ENCODE results near the gene CEBPA. TPM values are rescaled to one million over a fixed set of nuclear protein-coding genes. Genes with fewer than 3 reads are reported as not detected.

CEBPA gene
- total and polyA plus RNA-seq, 2 experiments from 2014 or later, result 103 to 151 TPM

DNA sequence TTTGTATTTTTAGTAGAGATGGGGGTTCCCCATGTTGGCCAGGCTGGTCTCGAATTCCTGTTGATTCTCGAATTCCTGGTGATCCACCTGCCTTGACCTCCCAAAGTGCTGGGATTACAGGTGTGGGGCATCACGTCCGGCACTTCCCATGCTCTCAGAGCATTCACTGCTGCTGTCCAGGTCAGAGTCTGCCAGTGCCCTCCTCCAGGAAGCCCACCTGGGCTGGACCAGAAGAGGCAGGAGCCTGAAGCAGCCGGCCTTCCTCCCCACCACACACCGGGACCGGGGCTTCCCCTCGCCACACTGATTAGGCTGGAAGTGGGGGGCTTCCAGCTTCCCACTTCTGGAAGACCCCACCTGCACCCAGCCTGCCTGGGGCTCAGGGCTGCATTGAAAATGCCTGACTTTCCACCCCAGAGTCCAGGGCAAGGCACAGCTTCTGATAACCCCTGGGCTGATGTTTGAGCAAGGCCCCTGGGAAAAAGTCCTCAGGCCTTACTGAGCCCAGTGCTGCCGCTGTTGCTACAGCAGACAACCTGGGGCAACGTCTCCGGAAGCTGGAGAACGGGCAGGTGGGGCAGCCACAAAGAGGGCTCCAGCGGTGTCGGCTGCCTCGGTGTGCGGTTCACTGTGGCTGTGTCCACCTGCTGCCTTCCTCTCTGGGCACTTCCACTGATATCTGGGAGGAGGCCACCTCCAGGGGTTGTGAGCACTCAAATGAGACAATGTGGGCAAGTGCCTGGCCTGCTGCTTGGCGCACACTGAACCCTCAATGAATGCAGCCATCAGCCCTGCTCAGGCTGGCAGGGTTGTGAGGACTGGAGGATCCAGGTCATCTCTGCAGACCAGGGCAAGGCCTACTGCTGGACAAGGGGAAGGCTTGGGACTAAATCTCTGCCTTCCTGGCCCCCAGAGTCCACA is 22.6 kb downstream of the CEBPA start:
- Histone ChIP-seq H3K79me2 (no peaks in the 10 kb centered on the region), H3K27me3 (no peaks in the 10 kb centered on the region), H3K4me3 (no peak overlapping the region), H3K4me1 (ENCODE audit: insufficient read depth) (peaks cover 55% of the 10 kb centered on the region), H3K4me2 (no peak overlapping the region), H2AFZ (no peak overlapping the region), H3K9me2 (replicated peaks; ENCODE audit: insufficient read depth) (no peaks in the 10 kb centered on the region), H3K36me3 (replicated peaks; ENCODE audit: insufficient read depth, low read depth) (no peaks in the 10 kb centered on the region), H3K9me3 (ENCODE audit: low read depth) (no peaks in the 10 kb centered on the region), H3K27ac (peak overlapping the region; percentile 67), H4K20me1 (ENCODE audit: insufficient read depth, poor library complexity, severe bottlenecking) (no peaks in the 10 kb centered on the region)
- no peak for TF ChIP-seq EZH2phosphoT487 (IDR thresholded peaks at IDR 0.05; ENCODE audit: low read depth, severe bottlenecking, unreplicated experiment)
- TF ChIP-seq, protein P1, sequence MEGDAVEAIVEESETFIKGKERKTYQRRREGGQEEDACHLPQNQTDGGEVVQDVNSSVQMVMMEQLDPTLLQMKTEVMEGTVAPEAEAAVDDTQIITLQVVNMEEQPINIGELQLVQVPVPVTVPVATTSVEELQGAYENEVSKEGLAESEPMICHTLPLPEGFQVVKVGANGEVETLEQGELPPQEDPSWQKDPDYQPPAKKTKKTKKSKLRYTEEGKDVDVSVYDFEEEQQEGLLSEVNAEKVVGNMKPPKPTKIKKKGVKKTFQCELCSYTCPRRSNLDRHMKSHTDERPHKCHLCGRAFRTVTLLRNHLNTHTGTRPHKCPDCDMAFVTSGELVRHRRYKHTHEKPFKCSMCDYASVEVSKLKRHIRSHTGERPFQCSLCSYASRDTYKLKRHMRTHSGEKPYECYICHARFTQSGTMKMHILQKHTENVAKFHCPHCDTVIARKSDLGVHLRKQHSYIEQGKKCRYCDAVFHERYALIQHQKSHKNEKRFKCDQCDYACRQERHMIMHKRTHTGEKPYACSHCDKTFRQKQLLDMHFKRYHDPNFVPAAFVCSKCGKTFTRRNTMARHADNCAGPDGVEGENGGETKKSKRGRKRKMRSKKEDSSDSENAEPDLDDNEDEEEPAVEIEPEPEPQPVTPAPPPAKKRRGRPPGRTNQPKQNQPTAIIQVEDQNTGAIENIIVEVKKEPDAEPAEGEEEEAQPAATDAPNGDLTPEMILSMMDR (IDR thresholded peaks at IDR 0.05; ENCODE audit: poor library complexity), result no peak
- TF ChIP-seq EZH2 (IDR thresholded peaks at IDR 0.05; ENCODE audit: borderline replicate concordance), result no peak
- peak; percentile 44 for DNase-seq (ENCODE audit: low spot score)
- WGBS (ENCODE audit: low lambda C conversion rate, missing lambda C conversion rate), result 70% methylated on average over 17 of the region's 17 CpGs

DNA sequence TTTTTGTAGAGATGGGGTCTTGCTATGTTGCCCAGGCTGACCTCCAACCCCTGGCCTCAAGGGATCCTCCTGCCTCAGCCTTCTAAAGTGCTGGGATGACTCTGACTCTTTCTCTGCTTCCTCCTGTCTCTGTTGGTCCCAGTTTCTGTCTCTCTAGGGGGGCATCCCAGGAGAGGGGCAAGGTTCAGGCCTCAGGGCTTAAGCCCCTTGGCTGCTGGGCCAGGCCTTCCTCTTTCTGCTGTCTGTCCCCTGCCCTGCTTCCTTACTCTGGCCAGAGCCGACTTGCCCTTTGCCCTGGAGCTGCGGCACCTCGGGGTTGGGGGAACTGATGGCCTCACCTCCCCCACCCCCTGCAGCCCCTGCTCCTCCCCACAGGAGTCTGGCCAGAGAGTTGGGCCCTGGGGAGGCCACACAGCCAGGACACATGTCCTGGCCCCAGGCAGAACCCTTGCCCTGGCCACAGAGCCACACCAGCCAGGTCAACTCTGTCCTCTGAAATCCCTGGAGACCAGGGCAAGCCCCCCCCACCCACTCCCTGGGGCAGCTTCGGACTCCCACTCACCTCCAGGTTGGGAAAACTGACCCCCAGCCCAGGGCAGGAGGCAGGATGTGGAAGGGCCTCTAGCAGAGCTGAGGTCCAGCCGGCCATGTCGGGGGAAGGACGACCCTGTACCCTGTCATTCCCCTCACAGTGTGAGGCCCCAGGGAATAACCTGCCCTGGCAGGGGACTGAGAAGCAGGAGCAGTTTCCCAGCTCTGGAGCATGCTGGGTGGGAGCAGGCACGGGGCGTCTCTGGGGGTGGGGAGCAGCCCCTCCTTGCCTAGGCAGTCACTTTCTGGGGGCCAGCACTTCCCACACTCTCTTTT is 23.7 kb downstream of the CEBPA start:
- H3K27ac ChIP-seq, result peak overlapping the region; percentile 9
- H3K79me2 ChIP-seq, result no peaks in the 10 kb centered on the region
- no peak overlapping the region for H2AFZ ChIP-seq
- H3K9me3 ChIP-seq (ENCODE audit: low read depth), result no peaks in the 10 kb centered on the region
- 58% methylated on average over 5 of the region's 9 CpGs for WGBS (ENCODE audit: low lambda C conversion rate, missing lambda C conversion rate)
- no peak for DNase-seq (ENCODE audit: low spot score)
- peaks cover 66% of the 10 kb centered on the region for H3K4me1 ChIP-seq (ENCODE audit: insufficient read depth)
- no peaks in the 10 kb centered on the region for H4K20me1 ChIP-seq (ENCODE audit: insufficient read depth, poor library complexity, severe bottlenecking)
- TF ChIP-seq EZH2 (IDR thresholded peaks at IDR 0.05; ENCODE audit: borderline replicate concordance) (no peak), EZH2phosphoT487 (IDR thresholded peaks at IDR 0.05; ENCODE audit: low read depth, severe bottlenecking, unreplicated experiment) (no peak)
- TF ChIP-seq, protein P1 (IDR thresholded peaks at IDR 0.05; ENCODE audit: poor library complexity), result no peak
- H3K27me3 ChIP-seq, result no peaks in the 10 kb centered on the region
- H3K4me3 ChIP-seq, result no peak overlapping the region
- H3K4me2 ChIP-seq, result no peak overlapping the region
- H3K9me2 ChIP-seq (replicated peaks; ENCODE audit: insufficient read depth), result no peaks in the 10 kb centered on the region
- H3K36me3 ChIP-seq (replicated peaks; ENCODE audit: insufficient read depth, low read depth), result no peaks in the 10 kb centered on the region

DNA sequence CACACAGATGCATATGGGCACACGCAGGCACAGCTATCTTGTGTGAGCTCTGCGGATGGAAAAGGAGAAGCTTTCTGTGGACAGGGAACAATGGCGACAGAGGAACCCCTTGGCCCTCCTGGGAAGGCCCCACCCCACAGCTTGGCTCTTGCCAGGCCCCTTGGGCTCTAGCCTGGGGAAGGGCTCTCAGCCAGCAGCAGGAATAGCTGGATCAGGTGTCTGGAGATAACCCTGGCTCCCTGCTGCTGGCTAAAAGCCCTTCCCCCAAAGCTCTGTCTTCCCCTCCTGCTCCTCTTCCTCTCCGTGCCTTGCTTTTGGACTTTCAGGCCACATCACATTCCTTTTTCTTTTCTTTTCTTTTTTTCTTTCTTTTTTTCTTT is 24.3 kb downstream of the CEBPA start:
- 85% methylated on average over 4 of the region's 4 CpGs for WGBS (ENCODE audit: low lambda C conversion rate, missing lambda C conversion rate)
- no peak overlapping the region for H2AFZ ChIP-seq
- H3K9me2 ChIP-seq (replicated peaks; ENCODE audit: insufficient read depth), result no peaks in the 10 kb centered on the region
- no peaks in the 10 kb centered on the region for H3K36me3 ChIP-seq (replicated peaks; ENCODE audit: insufficient read depth, low read depth)
- H4K20me1 ChIP-seq (ENCODE audit: insufficient read depth, poor library complexity, severe bottlenecking), result no peaks in the 10 kb centered on the region
- H3K79me2 ChIP-seq, result no peaks in the 10 kb centered on the region
- peaks cover 66% of the 10 kb centered on the region for H3K4me1 ChIP-seq (ENCODE audit: insufficient read depth)
- no peaks in the 10 kb centered on the region for H3K9me3 ChIP-seq (ENCODE audit: low read depth)
- H3K27me3 ChIP-seq, result no peaks in the 10 kb centered on the region
- peak overlapping the region; percentile 9 for H3K27ac ChIP-seq
- H3K4me2 ChIP-seq, result no peak overlapping the region
- no peak for TF ChIP-seq EZH2 (IDR thresholded peaks at IDR 0.05; ENCODE audit: borderline replicate concordance)
- TF ChIP-seq, protein P1 (IDR thresholded peaks at IDR 0.05; ENCODE audit: poor library complexity), result no peak
- no peak for TF ChIP-seq EZH2phosphoT487 (IDR thresholded peaks at IDR 0.05; ENCODE audit: low read depth, severe bottlenecking, unreplicated experiment)
- DNase-seq (ENCODE audit: low spot score), result no peak
- H3K4me3 ChIP-seq, result no peak overlapping the region

Measured in hepatocyte (in vitro differentiated cells).